Suprapubic skin (tissue), 4 donors: ENCODE results near the gene WDR44. TPM values are rescaled to one million over a fixed set of nuclear protein-coding genes. Genes with fewer than 3 reads are reported as not detected.

Experiments used
- DNase-seq, 2 donors: peaks; one replicate each; pipeline ENCODE4 v3.0.0-alpha.2; 2019; ENCODE audit warnings: low spot score in 2 of 2
- H3K27ac ChIP-seq: fragments of 200-600 bp; sonication (generic); one replicate; pipeline ENCODE4 v1.5.1; 2019
- H3K27me3 ChIP-seq: fragments of 200-600 bp; sonication (generic); one replicate; pipeline ENCODE4 v1.5.1; 2019
- H3K36me3 ChIP-seq: fragments of 200-600 bp; sonication (generic); one replicate; pipeline ENCODE4 v1.5.1; 2019
- H3K4me1 ChIP-seq: fragments of 200-600 bp; sonication (generic); one replicate; pipeline ENCODE4 v1.5.1; 2019
- H3K4me3 ChIP-seq: fragments of 200-600 bp; sonication (generic); one replicate; pipeline ENCODE4 v1.5.1; 2019; ENCODE audit warnings: mild to moderate bottlenecking
- H3K9me3 ChIP-seq: fragments of 200-600 bp; sonication (generic); one replicate; pipeline ENCODE4 v1.5.1; 2019
- EP300 ChIP-seq: sonication (generic); formaldehyde crosslinking; IDR thresholded peaks from one replicate; pipeline ENCODE4 v1.6.1; 2017; ENCODE audit warnings: antibody characterized with exemption
- POLR2A ChIP-seq, 2 donors: fragments of 450-650 bp; IDR thresholded peaks; one replicate each; pipeline ENCODE4 v1.6.1; 2017; ENCODE audit warnings: antibody characterized with exemption in 2 of 2, mild to moderate bottlenecking in 2 of 2, moderate library complexity in 2 of 2
- POLR2AphosphoS5 ChIP-seq, 3 donors: sonication (generic); formaldehyde crosslinking; IDR thresholded peaks; one replicate each; pipeline ENCODE4 v1.6.1; 2017; ENCODE audit warnings: antibody characterized with exemption in 3 of 3
- WGBS: methylation state at CpG from one replicate; pipeline ENCODE4 v1.1.5; 2018; 5-methylcytosine and 5-hydroxymethylcytosine counted together
- total RNA-seq, 4 donors: library from RNA; depleted of rRNA; stranded (reverse); fragments of >200 nt; gene quantifications; one replicate each; pipeline ENCODE4 v1.1.0, GENCODE V29; 2016
- TF ChIP-seq, protein P1 (sequence below), 2 donors: fragments of 200-600 bp in 1 of 2; fragments of 450-650 bp in 1 of 2; sonication (generic) in 1 of 2; IDR thresholded peaks; one replicate each; pipeline ENCODE4 v1.5.1; 2016 to 2019; ENCODE audit warnings: antibody characterized with exemption in 2 of 2, mild to moderate bottlenecking in 1 of 2, moderate library complexity in 1 of 2

WDR44 gene
- total RNA-seq, 4 donors from 2014 or later: 10.5 to 18.3 (median 11.6) TPM

DNA sequence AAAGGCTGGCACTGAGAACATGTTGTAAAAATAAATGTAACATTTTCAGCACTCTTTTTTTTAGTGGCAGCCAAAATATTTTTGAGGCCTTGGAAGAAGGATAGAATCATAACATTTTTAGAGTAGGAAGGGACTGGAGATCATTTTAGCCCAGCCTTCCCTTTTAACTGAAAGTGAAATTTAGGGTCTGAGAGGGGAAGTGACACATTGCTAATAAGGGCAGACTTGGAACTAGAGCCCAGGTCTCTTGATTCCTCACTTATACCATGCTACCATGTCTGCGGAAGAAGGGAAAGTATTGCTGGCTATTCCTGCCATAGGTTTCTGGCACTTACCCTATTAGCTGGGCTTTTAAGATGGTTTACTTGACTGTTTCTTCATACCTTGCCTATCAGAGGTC is 4.8 kb downstream of the WDR44 start:
- Histone ChIP-seq H3K27me3 (no peaks in the 10 kb centered on the region), H3K4me1 (peaks cover 17% of the 10 kb centered on the region), H3K4me3 (no peak overlapping the region), H3K27ac (no peak overlapping the region), H3K9me3 (no peaks in the 10 kb centered on the region), H3K36me3 (no peaks in the 10 kb centered on the region)
- DNase-seq: no peak
- TF ChIP-seq POLR2A (IDR thresholded peaks at IDR 0.05) (no peak), EP300 (no peak), POLR2AphosphoS5 (IDR thresholded peaks at IDR 0.05) (no peak)
- TF ChIP-seq, protein P1, sequence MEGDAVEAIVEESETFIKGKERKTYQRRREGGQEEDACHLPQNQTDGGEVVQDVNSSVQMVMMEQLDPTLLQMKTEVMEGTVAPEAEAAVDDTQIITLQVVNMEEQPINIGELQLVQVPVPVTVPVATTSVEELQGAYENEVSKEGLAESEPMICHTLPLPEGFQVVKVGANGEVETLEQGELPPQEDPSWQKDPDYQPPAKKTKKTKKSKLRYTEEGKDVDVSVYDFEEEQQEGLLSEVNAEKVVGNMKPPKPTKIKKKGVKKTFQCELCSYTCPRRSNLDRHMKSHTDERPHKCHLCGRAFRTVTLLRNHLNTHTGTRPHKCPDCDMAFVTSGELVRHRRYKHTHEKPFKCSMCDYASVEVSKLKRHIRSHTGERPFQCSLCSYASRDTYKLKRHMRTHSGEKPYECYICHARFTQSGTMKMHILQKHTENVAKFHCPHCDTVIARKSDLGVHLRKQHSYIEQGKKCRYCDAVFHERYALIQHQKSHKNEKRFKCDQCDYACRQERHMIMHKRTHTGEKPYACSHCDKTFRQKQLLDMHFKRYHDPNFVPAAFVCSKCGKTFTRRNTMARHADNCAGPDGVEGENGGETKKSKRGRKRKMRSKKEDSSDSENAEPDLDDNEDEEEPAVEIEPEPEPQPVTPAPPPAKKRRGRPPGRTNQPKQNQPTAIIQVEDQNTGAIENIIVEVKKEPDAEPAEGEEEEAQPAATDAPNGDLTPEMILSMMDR (IDR thresholded peaks at IDR 0.05): no peak
- 86% methylated on average over 1 of the region's 1 CpG for WGBS

DNA sequence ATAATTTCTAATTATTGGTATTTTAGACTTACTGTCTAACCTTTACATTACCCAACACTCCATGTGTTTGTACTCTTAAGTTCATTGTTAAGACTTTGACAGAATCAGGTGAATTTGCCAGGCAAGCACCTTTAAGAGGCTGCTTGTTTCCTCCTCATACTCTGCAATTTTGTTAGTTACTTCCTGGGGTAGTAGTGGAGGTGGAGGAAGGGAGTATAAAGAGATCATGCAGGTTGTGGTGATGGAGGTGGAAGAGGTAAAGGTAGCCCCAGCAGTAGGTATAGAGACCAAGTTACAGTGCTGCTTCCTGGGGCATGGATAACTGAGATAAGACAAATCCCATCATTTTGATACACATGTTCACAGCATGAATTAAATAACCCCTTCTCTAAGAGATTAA is 6.7 kb downstream of the WDR44 start:
- no peak for DNase-seq
- H3K4me3 ChIP-seq: no peak overlapping the region
- H3K4me1 ChIP-seq: peaks cover 17% of the 10 kb centered on the region
- H3K36me3 ChIP-seq: no peaks in the 10 kb centered on the region
- TF ChIP-seq POLR2AphosphoS5 (IDR thresholded peaks at IDR 0.05): no peak
- TF ChIP-seq POLR2A (IDR thresholded peaks at IDR 0.05): no peak
- TF ChIP-seq, protein P1 (IDR thresholded peaks at IDR 0.05): no peak
- no peak for TF ChIP-seq EP300
- H3K27ac ChIP-seq: no peak overlapping the region
- H3K9me3 ChIP-seq: no peaks in the 10 kb centered on the region
- no peaks in the 10 kb centered on the region for H3K27me3 ChIP-seq

DNA sequence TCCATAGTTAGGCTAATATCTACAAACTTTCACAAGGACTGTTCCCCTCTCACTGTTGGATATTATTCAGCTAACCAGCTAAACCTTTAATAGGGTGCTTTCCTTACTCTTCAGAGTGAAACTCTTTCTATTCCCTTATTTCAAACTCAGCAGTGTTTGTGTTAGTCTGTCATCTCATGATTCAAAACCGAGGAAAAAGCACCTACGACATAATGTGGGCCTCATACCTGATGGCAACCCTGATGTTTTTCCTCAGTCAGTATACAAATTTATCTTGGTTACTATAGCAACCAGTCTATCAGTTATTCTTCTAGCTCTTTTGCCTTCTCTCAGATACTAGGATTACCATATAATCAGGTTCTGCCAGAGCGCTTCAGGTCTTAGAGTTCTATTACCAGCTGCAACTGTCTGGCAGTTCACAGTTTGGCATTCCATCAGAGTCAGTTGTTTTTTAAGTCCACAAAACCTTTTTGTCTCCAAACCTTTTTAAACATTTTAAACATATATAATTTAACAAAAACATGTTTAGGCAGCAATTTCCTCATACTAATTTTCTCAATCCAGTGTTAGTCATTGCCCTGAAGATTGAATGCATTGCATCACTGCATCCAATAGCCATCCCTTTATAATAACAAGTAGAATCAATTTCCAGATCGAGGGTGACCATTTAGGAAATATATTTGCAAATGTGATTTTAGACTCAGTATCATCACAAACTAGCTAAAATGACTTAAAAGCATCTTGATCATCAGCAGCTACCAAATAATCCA is 7.4 kb downstream of the WDR44 start:
- TF ChIP-seq, protein P1 (IDR thresholded peaks at IDR 0.05): no peak
- no peak for TF ChIP-seq EP300
- TF ChIP-seq POLR2AphosphoS5 (IDR thresholded peaks at IDR 0.05): no peak
- TF ChIP-seq POLR2A (IDR thresholded peaks at IDR 0.05): no peak
- H3K4me1 ChIP-seq: peaks cover 12% of the 10 kb centered on the region
- H3K4me3 ChIP-seq: no peak overlapping the region
- H3K27ac ChIP-seq: no peak overlapping the region
- no peak for DNase-seq
- H3K36me3 ChIP-seq: no peaks in the 10 kb centered on the region
- WGBS: 56% methylated on average over 4 of the region's 4 CpGs
- H3K27me3 ChIP-seq: no peaks in the 10 kb centered on the region
- no peaks in the 10 kb centered on the region for H3K9me3 ChIP-seq

DNA sequence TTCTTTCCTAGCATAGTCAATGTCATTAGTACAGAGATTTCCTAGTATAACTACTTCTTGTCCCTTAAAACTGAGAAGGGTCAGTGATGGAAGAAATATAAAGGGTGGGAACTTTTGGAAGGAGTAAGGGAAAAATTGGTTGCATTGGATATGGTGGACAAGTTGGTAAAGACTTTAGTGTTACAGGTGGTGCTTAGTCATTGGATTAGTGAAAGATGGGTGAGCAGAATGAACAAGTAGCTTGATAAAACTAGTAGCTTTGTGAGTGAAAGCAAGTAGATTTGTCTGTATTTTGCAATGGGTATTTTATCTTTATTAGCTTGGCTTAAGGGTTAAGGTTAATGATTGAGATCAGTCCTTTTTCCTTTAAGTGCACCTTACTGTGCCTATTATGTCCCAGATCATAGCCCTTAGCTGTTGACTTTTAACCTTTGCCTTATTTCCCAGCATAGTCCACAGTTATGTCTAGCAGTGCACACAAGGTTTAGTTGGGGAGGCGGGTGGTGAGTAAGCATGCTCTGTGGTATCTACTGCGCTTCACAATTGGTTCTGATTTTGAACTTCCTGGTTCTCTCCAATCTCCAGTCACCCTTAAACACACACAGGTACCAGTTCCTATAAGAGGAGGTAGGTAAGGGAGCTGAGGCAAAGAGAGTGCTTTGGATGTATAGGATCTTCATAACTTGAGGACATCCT is 9.5 kb downstream of the WDR44 start:
- Histone ChIP-seq H3K4me1 (peaks cover 3% of the 10 kb centered on the region), H3K36me3 (no peaks in the 10 kb centered on the region), H3K4me3 (no peak overlapping the region), H3K27me3 (no peaks in the 10 kb centered on the region), H3K27ac (no peak overlapping the region), H3K9me3 (no peaks in the 10 kb centered on the region)
- no peak for DNase-seq
- TF ChIP-seq POLR2A (IDR thresholded peaks at IDR 0.05) (no peak), POLR2AphosphoS5 (IDR thresholded peaks at IDR 0.05) (no peak), EP300 (no peak)
- TF ChIP-seq, protein P1 (IDR thresholded peaks at IDR 0.05): no peak
- 93% methylated on average over 2 of the region's 2 CpGs for WGBS

DNA sequence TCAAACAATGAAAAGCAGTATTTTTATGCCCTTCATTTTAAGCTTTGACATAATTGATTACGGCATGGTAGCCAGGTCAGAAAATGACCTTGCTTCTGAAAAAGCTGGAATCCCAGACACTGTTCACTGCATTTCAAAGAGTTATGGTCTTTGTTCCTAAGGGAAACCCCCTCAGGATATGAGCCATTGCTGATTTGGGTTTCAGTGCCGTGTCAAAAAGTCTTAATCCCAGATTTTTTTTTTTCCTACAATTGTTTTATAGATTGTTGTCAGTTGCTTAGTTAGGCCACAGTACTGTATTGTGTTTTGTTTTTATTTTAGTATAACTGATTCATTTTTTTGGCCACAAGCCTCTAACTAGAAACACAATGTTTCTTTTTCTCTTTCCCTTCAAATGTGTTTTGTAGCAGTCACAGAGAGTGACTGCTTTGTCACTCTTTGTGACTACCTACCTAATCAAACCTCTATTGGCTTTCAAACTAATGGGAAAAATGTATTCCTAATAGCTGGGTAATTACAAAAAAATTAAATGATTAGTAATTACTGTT is 10.3 kb downstream of the WDR44 start:
- no peaks in the 10 kb centered on the region for H3K9me3 ChIP-seq
- no peaks in the 10 kb centered on the region for H3K4me1 ChIP-seq
- no peaks in the 10 kb centered on the region for H3K27me3 ChIP-seq
- no peak overlapping the region for H3K4me3 ChIP-seq
- 48% methylated on average over 2 of the region's 2 CpGs for WGBS
- H3K36me3 ChIP-seq: no peaks in the 10 kb centered on the region
- no peak for DNase-seq
- TF ChIP-seq, protein P1 (IDR thresholded peaks at IDR 0.05): no peak
- no peak for TF ChIP-seq POLR2A (IDR thresholded peaks at IDR 0.05)
- TF ChIP-seq EP300: no peak
- TF ChIP-seq POLR2AphosphoS5 (IDR thresholded peaks at IDR 0.05): no peak
- H3K27ac ChIP-seq: no peak overlapping the region
